Measurements from ENCODE around the gene SPDYE17.
"Not testable (repeated sequence)": the region's sequence is repeated elsewhere in the genome, so short reads cannot be mapped to it uniquely, and the experiment has no call there.

DNA sequence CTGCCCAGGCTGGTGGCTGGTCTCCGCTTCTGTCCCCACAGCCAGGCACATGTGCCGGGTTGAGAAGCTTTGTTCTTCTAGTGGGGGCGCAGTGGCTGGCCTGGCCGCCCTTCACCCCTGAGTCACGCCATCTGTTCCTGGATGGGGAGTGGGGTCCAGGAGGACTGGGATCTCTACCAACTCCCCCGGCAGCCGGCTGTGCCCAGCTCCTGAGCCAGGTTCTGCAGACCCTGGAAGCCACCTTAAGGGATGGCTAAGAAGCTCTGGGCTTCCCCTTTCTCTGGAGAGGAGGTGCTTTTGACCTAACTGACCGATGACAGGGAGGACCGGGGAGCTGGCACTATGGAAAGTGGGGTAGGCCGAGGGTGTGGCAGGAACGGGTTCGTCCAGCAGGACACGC lies 37.9 kb downstream of the SPDYE17 start:
- TF ChIP-seq, protein P1, sequence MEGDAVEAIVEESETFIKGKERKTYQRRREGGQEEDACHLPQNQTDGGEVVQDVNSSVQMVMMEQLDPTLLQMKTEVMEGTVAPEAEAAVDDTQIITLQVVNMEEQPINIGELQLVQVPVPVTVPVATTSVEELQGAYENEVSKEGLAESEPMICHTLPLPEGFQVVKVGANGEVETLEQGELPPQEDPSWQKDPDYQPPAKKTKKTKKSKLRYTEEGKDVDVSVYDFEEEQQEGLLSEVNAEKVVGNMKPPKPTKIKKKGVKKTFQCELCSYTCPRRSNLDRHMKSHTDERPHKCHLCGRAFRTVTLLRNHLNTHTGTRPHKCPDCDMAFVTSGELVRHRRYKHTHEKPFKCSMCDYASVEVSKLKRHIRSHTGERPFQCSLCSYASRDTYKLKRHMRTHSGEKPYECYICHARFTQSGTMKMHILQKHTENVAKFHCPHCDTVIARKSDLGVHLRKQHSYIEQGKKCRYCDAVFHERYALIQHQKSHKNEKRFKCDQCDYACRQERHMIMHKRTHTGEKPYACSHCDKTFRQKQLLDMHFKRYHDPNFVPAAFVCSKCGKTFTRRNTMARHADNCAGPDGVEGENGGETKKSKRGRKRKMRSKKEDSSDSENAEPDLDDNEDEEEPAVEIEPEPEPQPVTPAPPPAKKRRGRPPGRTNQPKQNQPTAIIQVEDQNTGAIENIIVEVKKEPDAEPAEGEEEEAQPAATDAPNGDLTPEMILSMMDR (IDR thresholded peaks at IDR 0.05): not testable (repeated sequence)
- TF ChIP-seq EZH2 (IDR thresholded peaks at IDR 0.05; ENCODE audit: borderline replicate concordance, insufficient read depth, low read depth, low read length, poor library complexity, severe bottlenecking): not testable (repeated sequence)

Measured in B cell (primary cell).